ENCODE data around the gene TBC1D17. TPM values are rescaled to one million over a fixed set of nuclear protein-coding genes. Genes with fewer than 3 reads are reported as not detected.

Gene TBC1D17
- total and polyA plus RNA-seq, 2 of the 13 experiments (the other 11 are each of a cell fraction or from before 2014, with no cell fraction given), result 9.7 to 16.9 TPM

- no peak for TF ChIP-seq ZNF280B (CRISPR knock-in tag; IDR thresholded peaks at IDR 0.05; ENCODE audit: borderline replicate concordance)
- TF ChIP-seq ZNF224 (CRISPR knock-in tag; IDR thresholded peaks at IDR 0.05), result 0 out of 2 replicates have a peak, but pooled peaks have one; percentile 25
- TF ChIP-seq ZNF513 (CRISPR knock-in tag; conservative IDR thresholded peaks at IDR 0.05), result no peak
- no peak for TF ChIP-seq CTCF (CRISPR knock-in tag; IDR thresholded peaks at IDR 0.05)
- TF ChIP-seq FOXC1 (CRISPR knock-in tag; IDR thresholded peaks at IDR 0.05; ENCODE audit: borderline replicate concordance), result peak; percentile 73; the same call in 1 of the 2 replicates
- 0 out of 2 replicates have a peak, but pooled peaks have one; percentile 10 for TF ChIP-seq ZBTB33 (CRISPR knock-in tag; IDR thresholded peaks at IDR 0.05)
- peak; percentile 54; the same call in 1 of the 2 replicates for TF ChIP-seq ARID2 (CRISPR knock-in tag; IDR thresholded peaks at IDR 0.05; ENCODE audit: borderline replicate concordance)
- no peak for TF ChIP-seq HINFP (CRISPR knock-in tag; IDR thresholded peaks at IDR 0.05; ENCODE audit: low read depth)
- peak; percentile 88 for TF ChIP-seq GMEB1 (CRISPR knock-in tag; IDR thresholded peaks at IDR 0.05; ENCODE audit: borderline replicate concordance)
- no peak; the same call in 1 of the 2 replicates for TF ChIP-seq KDM3A (CRISPR knock-in tag; IDR thresholded peaks at IDR 0.05; ENCODE audit: low read depth)
- peak; percentile 50; the same call in 1 of the 2 replicates for TF ChIP-seq ZNF776 (CRISPR knock-in tag; IDR thresholded peaks at IDR 0.05)
- TF ChIP-seq MEIS1 (CRISPR knock-in tag; IDR thresholded peaks at IDR 0.05; ENCODE audit: borderline replicate concordance), result peak; percentile 79
- TF ChIP-seq HOXA7 (CRISPR knock-in tag; IDR thresholded peaks at IDR 0.05), result no peak
- no peak for TF ChIP-seq SOX5 (CRISPR knock-in tag; IDR thresholded peaks at IDR 0.05; ENCODE audit: borderline replicate concordance)
- TF ChIP-seq ZNF441 (CRISPR knock-in tag; IDR thresholded peaks at IDR 0.05; ENCODE audit: borderline replicate concordance), result no peak; the same call in 1 of the 2 replicates
- TF ChIP-seq ZNF530 (CRISPR knock-in tag; IDR thresholded peaks at IDR 0.05; ENCODE audit: low read depth), result no peak
- peak; percentile 62; the same call in 1 of the 2 replicates for TF ChIP-seq ETV5 (CRISPR knock-in tag; IDR thresholded peaks at IDR 0.05; ENCODE audit: borderline replicate concordance)
These were observed 981 bp upstream of the TBC1D17 start (continued) for GRCh38 chr19:49876422-49877019.
